ENCODE data around the gene MANBA.
"Not testable (repeated sequence)": the region's sequence is repeated elsewhere in the genome, so short reads cannot be mapped to it uniquely, and the experiment has no call there.

The MANBA gene

GRCh38 chr4:102772738-102773340 lies 12.1 kb upstream of the MANBA start:
- FAIRE-seq (no peak), DNase-seq (ENCODE audit: insufficient read length, low spot score) (no peak)

GRCh38 chr4:102764901-102765300 lies 4.1 kb upstream of the MANBA start:
- DNase-seq (ENCODE audit: insufficient read length, low spot score), result no peak
- no peak for FAIRE-seq

- DNase-seq (ENCODE audit: insufficient read length, low spot score), result no peak
- FAIRE-seq, result no peak
These were observed 1.1 kb upstream of the MANBA start for GRCh38 chr4:102761906-102762305.

- DNase-seq (ENCODE audit: insufficient read length, low spot score), result peak; percentile 10
These were observed 531 bp upstream of the MANBA start for GRCh38 chr4:102761296-102761701.

GRCh38 chr4:102759831-102760644 lies 730 bp downstream of the MANBA start:
- FAIRE-seq (peak; percentile 92), DNase-seq (ENCODE audit: insufficient read length, low spot score) (peak; percentile 30)

More at GRCh38 chr4:102761296-102761701, 531 bp upstream of the MANBA start:
- FAIRE-seq, result peak; percentile 66

GRCh38 chr4:102758241-102759160 lies 2.3 kb downstream of the MANBA start:
- DNase-seq (ENCODE audit: insufficient read length, low spot score) (no peak), FAIRE-seq (peak; percentile 45)

- DNase-seq (ENCODE audit: insufficient read length, low spot score) (no peak), FAIRE-seq (peak; percentile 47)
These were observed 3.1 kb downstream of the MANBA start for GRCh38 chr4:102757681-102758080.

- FAIRE-seq (no peak), DNase-seq (ENCODE audit: insufficient read length, low spot score) (no peak)
These were observed 6.7 kb downstream of the MANBA start for GRCh38 chr4:102754044-102754443.

- FAIRE-seq, result no peak
- DNase-seq (ENCODE audit: insufficient read length, low spot score), result no peak
These were observed 8.8 kb downstream of the MANBA start for GRCh38 chr4:102751941-102752340.

- peak; percentile 75 for FAIRE-seq
- DNase-seq (ENCODE audit: insufficient read length, low spot score), result not testable (repeated sequence)
These were observed 17.4 kb downstream of the MANBA start for GRCh38 chr4:102743352-102743751.

GRCh38 chr4:102738802-102739201 lies 22.0 kb downstream of the MANBA start:
- FAIRE-seq; DNase-seq (ENCODE audit: insufficient read length, low spot score): not testable (repeated sequence)

GRCh38 chr4:102736636-102737549 lies 23.9 kb downstream of the MANBA start:
- FAIRE-seq, result no peak
- no peak for DNase-seq (ENCODE audit: insufficient read length, low spot score)

GRCh38 chr4:102735582-102735981 lies 25.2 kb downstream of the MANBA start:
- FAIRE-seq, result no peak
- no peak for DNase-seq (ENCODE audit: insufficient read length, low spot score)

GRCh38 chr4:102734591-102735385 lies 26.0 kb downstream of the MANBA start:
- FAIRE-seq, result peak; percentile 33

GRCh38 chr4:102734116-102734515 lies 26.7 kb downstream of the MANBA start:
- DNase-seq (ENCODE audit: insufficient read length, low spot score), result no peak
- no peak for FAIRE-seq

More at GRCh38 chr4:102734591-102735385, 26.0 kb downstream of the MANBA start:
- DNase-seq (ENCODE audit: insufficient read length, low spot score), result peak; percentile 17

- FAIRE-seq, result no peak
- no peak for DNase-seq (ENCODE audit: insufficient read length, low spot score)
These were observed 27.7 kb downstream of the MANBA start for GRCh38 chr4:102733084-102733483.

GRCh38 chr4:102732678-102733077 lies 28.1 kb downstream of the MANBA start:
- DNase-seq (ENCODE audit: insufficient read length, low spot score) (no peak), FAIRE-seq (no peak)

- DNase-seq (ENCODE audit: insufficient read length, low spot score) (no peak), FAIRE-seq (no peak)
These were observed 29.7 kb downstream of the MANBA start for GRCh38 chr4:102730968-102731533.

GRCh38 chr4:102729486-102729885 lies 31.3 kb downstream of the MANBA start:
- DNase-seq (ENCODE audit: insufficient read length, low spot score), result not testable (repeated sequence)

More at GRCh38 chr4:102729486-102729885, 31.3 kb downstream of the MANBA start:
- not testable (repeated sequence) for FAIRE-seq

All from GM19239 (cell line).